ENCODE data around the gene MFN2.

DNA sequence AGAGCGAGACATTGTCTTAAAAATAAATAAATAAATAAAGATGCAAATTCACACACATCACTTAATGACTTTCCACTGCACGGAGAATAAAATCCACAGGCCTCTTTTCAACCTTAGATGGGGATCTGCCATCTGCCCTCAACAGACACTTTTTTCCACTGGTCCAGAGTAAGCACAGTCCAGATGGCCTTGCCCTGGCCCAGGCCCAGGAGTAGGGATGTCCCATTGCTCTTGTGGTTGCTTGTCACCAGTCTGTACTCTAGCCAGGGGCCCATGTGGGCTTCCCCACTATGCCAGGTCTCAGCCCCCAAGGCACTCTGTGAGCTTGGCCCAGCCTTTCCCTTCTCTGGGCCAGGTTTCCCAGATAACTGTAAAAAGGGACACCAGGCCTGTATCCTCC is 28.3 kb upstream of the MFN2 start:
- TF ChIP-seq POLR2AphosphoS5 (IDR thresholded peaks at IDR 0.05; ENCODE audit: low read depth, low read length): no peak
- no peak for TF ChIP-seq CTCF (IDR thresholded peaks at IDR 0.05)
- TF ChIP-seq, protein P1, sequence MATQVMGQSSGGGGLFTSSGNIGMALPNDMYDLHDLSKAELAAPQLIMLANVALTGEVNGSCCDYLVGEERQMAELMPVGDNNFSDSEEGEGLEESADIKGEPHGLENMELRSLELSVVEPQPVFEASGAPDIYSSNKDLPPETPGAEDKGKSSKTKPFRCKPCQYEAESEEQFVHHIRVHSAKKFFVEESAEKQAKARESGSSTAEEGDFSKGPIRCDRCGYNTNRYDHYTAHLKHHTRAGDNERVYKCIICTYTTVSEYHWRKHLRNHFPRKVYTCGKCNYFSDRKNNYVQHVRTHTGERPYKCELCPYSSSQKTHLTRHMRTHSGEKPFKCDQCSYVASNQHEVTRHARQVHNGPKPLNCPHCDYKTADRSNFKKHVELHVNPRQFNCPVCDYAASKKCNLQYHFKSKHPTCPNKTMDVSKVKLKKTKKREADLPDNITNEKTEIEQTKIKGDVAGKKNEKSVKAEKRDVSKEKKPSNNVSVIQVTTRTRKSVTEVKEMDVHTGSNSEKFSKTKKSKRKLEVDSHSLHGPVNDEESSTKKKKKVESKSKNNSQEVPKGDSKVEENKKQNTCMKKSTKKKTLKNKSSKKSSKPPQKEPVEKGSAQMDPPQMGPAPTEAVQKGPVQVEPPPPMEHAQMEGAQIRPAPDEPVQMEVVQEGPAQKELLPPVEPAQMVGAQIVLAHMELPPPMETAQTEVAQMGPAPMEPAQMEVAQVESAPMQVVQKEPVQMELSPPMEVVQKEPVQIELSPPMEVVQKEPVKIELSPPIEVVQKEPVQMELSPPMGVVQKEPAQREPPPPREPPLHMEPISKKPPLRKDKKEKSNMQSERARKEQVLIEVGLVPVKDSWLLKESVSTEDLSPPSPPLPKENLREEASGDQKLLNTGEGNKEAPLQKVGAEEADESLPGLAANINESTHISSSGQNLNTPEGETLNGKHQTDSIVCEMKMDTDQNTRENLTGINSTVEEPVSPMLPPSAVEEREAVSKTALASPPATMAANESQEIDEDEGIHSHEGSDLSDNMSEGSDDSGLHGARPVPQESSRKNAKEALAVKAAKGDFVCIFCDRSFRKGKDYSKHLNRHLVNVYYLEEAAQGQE (IDR thresholded peaks at IDR 0.05; ENCODE audit: insufficient read depth in 1 of 2, low read depth in 2 of 2, low read length in 1 of 2): no peak
- no peak for TF ChIP-seq SIN3A (IDR thresholded peaks at IDR 0.05; ENCODE audit: borderline replicate concordance, insufficient read depth, low read depth, low read length)
- no peak for TF ChIP-seq TCF7L2 (IDR thresholded peaks at IDR 0.05; ENCODE audit: low read depth, low read length)
